BE2C (cell line): ENCODE results near the gene PDZD11.
"Not testable (repeated sequence)": the region's sequence is repeated elsewhere in the genome, so short reads cannot be mapped to it uniquely, and the experiment has no call there.

Source experiments
- DNase-seq: peaks from one replicate; pipeline ENCODE4 v3.0.0-alpha.2; 2020
- H3K27me3 ChIP-seq: fragments of 250-450 bp; sonication (Bioruptor Pico); 2 replicates; pipeline ENCODE4 v1.5.1; 2020; ENCODE audit warnings: mild to moderate bottlenecking
- H3K36me3 ChIP-seq: fragments of 250-450 bp; sonication (Bioruptor Pico); 2 replicates; pipeline ENCODE4 v1.5.1; 2020; ENCODE audit warnings: mild to moderate bottlenecking
- H3K4me1 ChIP-seq: fragments of 250-450 bp; sonication (Bioruptor Pico); 2 replicates; pipeline ENCODE4 v1.5.1; 2020
- H3K4me3 ChIP-seq: 2 replicates; pipeline ENCODE4 v1.5.1; 2011; ENCODE audit warnings: low read depth, low read length
- H3K9me3 ChIP-seq: fragments of 250-450 bp; sonication (Bioruptor Pico); 2 replicates; pipeline ENCODE4 v1.5.1; 2020
- CTCF ChIP-seq: IDR thresholded peaks from 2 replicates; pipeline ENCODE4 v1.5.1; 2012; ENCODE audit warnings: mild to moderate bottlenecking, low read depth, low read length

PDZD11 gene

GRCh38 chrX:70253377-70254062 is 36.2 kb downstream of the PDZD11 start:
- H3K9me3 ChIP-seq, result no peaks in the 10 kb centered on the region
- DNase-seq, result no peak
- TF ChIP-seq CTCF, result no peak
- no peak overlapping the region for H3K4me3 ChIP-seq
- no peaks in the 10 kb centered on the region for H3K4me1 ChIP-seq
- H3K36me3 ChIP-seq, result no peaks in the 10 kb centered on the region
- H3K27me3 ChIP-seq, result no peaks in the 10 kb centered on the region

- Histone ChIP-seq H3K36me3 (no peaks in the 10 kb centered on the region), H3K4me3 (no peak overlapping the region), H3K27me3 (no peaks in the 10 kb centered on the region), H3K9me3 (no peaks in the 10 kb centered on the region), H3K4me1 (no peaks in the 10 kb centered on the region)
- no peak for TF ChIP-seq CTCF
- DNase-seq, result no peak
These were observed 37.2 kb downstream of the PDZD11 start for GRCh38 chrX:70252491-70252890.

- no peak overlapping the region for H3K4me3 ChIP-seq
- no peak for DNase-seq
- no peak for TF ChIP-seq CTCF
- no peaks in the 10 kb centered on the region for H3K27me3 ChIP-seq
- no peaks in the 10 kb centered on the region for H3K4me1 ChIP-seq
- H3K36me3 ChIP-seq, result no peaks in the 10 kb centered on the region
- no peaks in the 10 kb centered on the region for H3K9me3 ChIP-seq
These were observed 42.5 kb downstream of the PDZD11 start for GRCh38 chrX:70247252-70247651.

GRCh38 chrX:70244881-70245280 is 44.8 kb downstream of the PDZD11 start:
- H3K27me3 ChIP-seq, result no peaks in the 10 kb centered on the region
- DNase-seq, result no peak
- H3K36me3 ChIP-seq, result no peaks in the 10 kb centered on the region
- no peaks in the 10 kb centered on the region for H3K4me1 ChIP-seq
- TF ChIP-seq CTCF, result no peak
- no peaks in the 10 kb centered on the region for H3K9me3 ChIP-seq
- H3K4me3 ChIP-seq, result no peak overlapping the region

GRCh38 chrX:70243601-70244000 is 46.1 kb downstream of the PDZD11 start:
- H3K4me3 ChIP-seq, H3K4me1 ChIP-seq, H3K9me3 ChIP-seq, DNase-seq, H3K27me3 ChIP-seq, H3K36me3 ChIP-seq: not testable (repeated sequence)

GRCh38 chrX:70241501-70241900 is 48.2 kb downstream of the PDZD11 start:
- H3K27me3 ChIP-seq, result no peaks in the 10 kb centered on the region
- no peak for TF ChIP-seq CTCF
- DNase-seq, result no peak
- no peaks in the 10 kb centered on the region for H3K9me3 ChIP-seq
- no peak overlapping the region for H3K4me3 ChIP-seq
- no peaks in the 10 kb centered on the region for H3K4me1 ChIP-seq
- H3K36me3 ChIP-seq, result no peaks in the 10 kb centered on the region
